Measurements from ENCODE around the gene DLX4.

The DLX4 gene

GRCh38 chr17:49976828-49977202, 7.8 kb downstream of the DLX4 start:
- H3K9ac ChIP-seq (ENCODE audit: low read depth, low read length) = no peak overlapping the region
- TF ChIP-seq CTCF (IDR thresholded peaks at IDR 0.05; ENCODE audit: borderline replicate concordance, extremely low read depth, low read length, poor library complexity, severe bottlenecking) (no peak), EZH2 (IDR thresholded peaks at IDR 0.05; ENCODE audit: borderline replicate concordance, low read depth, low read length, severe bottlenecking) (no peak)
- peaks cover 29% of the 10 kb centered on the region for H3K27me3 ChIP-seq (ENCODE audit: insufficient read depth, low read length, poor library complexity)
- peaks cover 3% of the 10 kb centered on the region; the same call in 1 of the 2 replicates for H4K20me1 ChIP-seq (ENCODE audit: insufficient read depth, low read length)
- H3K79me2 ChIP-seq (ENCODE audit: insufficient read depth, low read length) = no peaks in the 10 kb centered on the region
- no peak overlapping the region for H3K4me3 ChIP-seq (ENCODE audit: low read depth in 1 of 2, low read length in 2 of 2)
- H2AFZ ChIP-seq (ENCODE audit: low read depth, low read length) = no peak overlapping the region
- ATAC-seq (ENCODE audit: insufficient read depth, low read depth) = no peak
- H3K9me3 ChIP-seq (ENCODE audit: insufficient read depth, low read length, severe bottlenecking) = no peaks in the 10 kb centered on the region
- no peak overlapping the region for H3K27ac ChIP-seq (ENCODE audit: low read length)
- DNase-seq = no peak
- H3K4me2 ChIP-seq (ENCODE audit: insufficient read depth, low read length) = no peak overlapping the region
- H3K4me1 ChIP-seq (ENCODE audit: insufficient read depth, low read length) = no peaks in the 10 kb centered on the region
- no peaks in the 10 kb centered on the region for H3K36me3 ChIP-seq (ENCODE audit: insufficient read depth, low read length)

- DNase-seq (no peak), ATAC-seq (ENCODE audit: insufficient read depth, low read depth) (no peak)
- Histone ChIP-seq H3K9me3 (ENCODE audit: insufficient read depth, low read length, severe bottlenecking) (no peaks in the 10 kb centered on the region), H3K36me3 (ENCODE audit: insufficient read depth, low read length) (no peaks in the 10 kb centered on the region), H3K4me2 (ENCODE audit: insufficient read depth, low read length) (no peak overlapping the region), H3K79me2 (ENCODE audit: insufficient read depth, low read length) (no peaks in the 10 kb centered on the region), H3K4me3 (ENCODE audit: low read depth in 1 of 2, low read length in 2 of 2) (no peak overlapping the region), H3K27me3 (ENCODE audit: insufficient read depth, low read length, poor library complexity) (peaks cover 27% of the 10 kb centered on the region), H3K4me1 (ENCODE audit: insufficient read depth, low read length) (no peaks in the 10 kb centered on the region), H3K9ac (ENCODE audit: low read depth, low read length) (no peak overlapping the region), H4K20me1 (ENCODE audit: insufficient read depth, low read length) (peaks cover 3% of the 10 kb centered on the region; the same call in 1 of the 2 replicates), H2AFZ (ENCODE audit: low read depth, low read length) (no peak overlapping the region), H3K27ac (ENCODE audit: low read length) (no peak overlapping the region)
- TF ChIP-seq EZH2 (IDR thresholded peaks at IDR 0.05; ENCODE audit: borderline replicate concordance, low read depth, low read length, severe bottlenecking) (no peak), CTCF (IDR thresholded peaks at IDR 0.05; ENCODE audit: borderline replicate concordance, extremely low read depth, low read length, poor library complexity, severe bottlenecking) (no peak)
These were observed 8.7 kb downstream of the DLX4 start for GRCh38 chr17:49977463-49978389.

GRCh38 chr17:49978501-49978900, 9.5 kb downstream of the DLX4 start:
- Histone ChIP-seq H2AFZ (ENCODE audit: low read depth, low read length) (no peak overlapping the region), H3K27ac (ENCODE audit: low read length) (no peak overlapping the region), H3K9ac (ENCODE audit: low read depth, low read length) (no peak overlapping the region), H4K20me1 (ENCODE audit: insufficient read depth, low read length) (0 out of 2 replicates have a peak, but pooled peaks cover 3% of the 10 kb centered on the region), H3K79me2 (ENCODE audit: insufficient read depth, low read length) (no peaks in the 10 kb centered on the region), H3K4me1 (ENCODE audit: insufficient read depth, low read length) (no peaks in the 10 kb centered on the region), H3K9me3 (ENCODE audit: insufficient read depth, low read length, severe bottlenecking) (no peaks in the 10 kb centered on the region), H3K27me3 (ENCODE audit: insufficient read depth, low read length, poor library complexity) (peaks cover 21% of the 10 kb centered on the region), H3K36me3 (ENCODE audit: insufficient read depth, low read length) (no peaks in the 10 kb centered on the region), H3K4me3 (ENCODE audit: low read depth in 1 of 2, low read length in 2 of 2) (no peak overlapping the region), H3K4me2 (ENCODE audit: insufficient read depth, low read length) (no peak overlapping the region)
- TF ChIP-seq CTCF (IDR thresholded peaks at IDR 0.05; ENCODE audit: borderline replicate concordance, extremely low read depth, low read length, poor library complexity, severe bottlenecking) (no peak), EZH2 (IDR thresholded peaks at IDR 0.05; ENCODE audit: borderline replicate concordance, low read depth, low read length, severe bottlenecking) (no peak)
- ATAC-seq (ENCODE audit: insufficient read depth, low read depth) (no peak), DNase-seq (no peak)
